ENCODE measurements around the gene TTF2. TPM values are rescaled to one million over a fixed set of nuclear protein-coding genes. Genes with fewer than 3 reads are reported as not detected.

The TTF2 gene
- polyA plus RNA-seq, 1 donor (not counting 4 experiments of a cell fraction or from before 2014, with no cell fraction given): 23.0 TPM

DNA sequence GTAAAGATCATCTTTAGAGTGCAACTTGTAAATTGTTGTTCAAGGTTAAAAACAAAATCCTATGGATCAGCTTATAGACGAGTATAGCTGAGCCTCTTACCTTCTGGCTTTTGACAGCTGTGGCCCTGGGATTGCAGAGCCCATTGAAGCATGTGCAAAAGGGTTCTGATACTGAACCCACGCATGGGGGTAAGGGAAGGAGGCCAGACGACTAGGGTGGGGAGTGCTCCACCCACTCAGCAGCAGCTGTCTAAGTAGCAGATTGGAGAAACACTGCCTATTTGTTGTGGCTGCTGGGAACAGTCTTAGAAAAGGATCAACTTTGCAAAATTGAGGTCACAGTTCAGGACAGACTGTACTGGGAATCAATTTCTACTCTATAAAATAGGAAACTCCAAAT, 42.5 kb upstream of the TTF2 start:
- H3K4me1 ChIP-seq (ENCODE audit: control insufficient read depth, extremely low read depth, insufficient read depth, low read length): no peaks in the 10 kb centered on the region
- H3K4me3 ChIP-seq (ENCODE audit: control insufficient read depth in 2 of 3, extremely low read depth in 1 of 3, insufficient read depth in 2 of 3, low read depth in 1 of 3, low read length in 3 of 3): no peak overlapping the region
- FAIRE-seq (no peak), DNase-seq (ENCODE audit: low read depth, low spot score) (no peak)
- H3K79me2 ChIP-seq (ENCODE audit: control insufficient read depth, insufficient read depth, low read length): no peaks in the 10 kb centered on the region
- no peak overlapping the region for H3K4me2 ChIP-seq (ENCODE audit: control insufficient read depth, extremely low read depth, insufficient read depth, low read depth, low read length)
- no peaks in the 10 kb centered on the region for H3K9me3 ChIP-seq (ENCODE audit: control insufficient read depth, low read depth, low read length)
- H2AFZ ChIP-seq (ENCODE audit: control insufficient read depth, low read length): no peak overlapping the region
- no peak overlapping the region for H3K27ac ChIP-seq (ENCODE audit: control insufficient read depth, insufficient read depth, low read length)
- peaks cover 0 to 4% of the 10 kb centered on the region in 2 experiments for H3K36me3 ChIP-seq (ENCODE audit: control insufficient read depth in 2 of 2, extremely low read depth in 1 of 2, insufficient read depth in 2 of 2, low read length in 2 of 2)
- no peaks in the 10 kb centered on the region for H4K20me1 ChIP-seq (ENCODE audit: control insufficient read depth, extremely low read depth, insufficient read depth, low read length)
- no peak for TF ChIP-seq EZH2 (IDR thresholded peaks at IDR 0.05; ENCODE audit: low read length)
- TF ChIP-seq, protein P1, sequence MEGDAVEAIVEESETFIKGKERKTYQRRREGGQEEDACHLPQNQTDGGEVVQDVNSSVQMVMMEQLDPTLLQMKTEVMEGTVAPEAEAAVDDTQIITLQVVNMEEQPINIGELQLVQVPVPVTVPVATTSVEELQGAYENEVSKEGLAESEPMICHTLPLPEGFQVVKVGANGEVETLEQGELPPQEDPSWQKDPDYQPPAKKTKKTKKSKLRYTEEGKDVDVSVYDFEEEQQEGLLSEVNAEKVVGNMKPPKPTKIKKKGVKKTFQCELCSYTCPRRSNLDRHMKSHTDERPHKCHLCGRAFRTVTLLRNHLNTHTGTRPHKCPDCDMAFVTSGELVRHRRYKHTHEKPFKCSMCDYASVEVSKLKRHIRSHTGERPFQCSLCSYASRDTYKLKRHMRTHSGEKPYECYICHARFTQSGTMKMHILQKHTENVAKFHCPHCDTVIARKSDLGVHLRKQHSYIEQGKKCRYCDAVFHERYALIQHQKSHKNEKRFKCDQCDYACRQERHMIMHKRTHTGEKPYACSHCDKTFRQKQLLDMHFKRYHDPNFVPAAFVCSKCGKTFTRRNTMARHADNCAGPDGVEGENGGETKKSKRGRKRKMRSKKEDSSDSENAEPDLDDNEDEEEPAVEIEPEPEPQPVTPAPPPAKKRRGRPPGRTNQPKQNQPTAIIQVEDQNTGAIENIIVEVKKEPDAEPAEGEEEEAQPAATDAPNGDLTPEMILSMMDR (optimal IDR thresholded peaks at IDR 0.05 in 1 of 3, IDR thresholded peaks at IDR 0.05 in 1 of 3, conservative IDR thresholded peaks at IDR 0.05 in 1 of 3; ENCODE audit: extremely low read depth in 1 of 3, insufficient read depth in 2 of 3, low read length in 3 of 3): no peak
- dilution Hi-C loops (cut with MboI; ENCODE audit: extremely low pct_ligation_motif_present, low sequenced_read_pairs): no loop called here
- peaks cover 2% of the 10 kb centered on the region for H3K9me1 ChIP-seq (ENCODE audit: control insufficient read depth, extremely low read depth, insufficient read depth, low read length)
- H3K9ac ChIP-seq (ENCODE audit: control insufficient read depth, extremely low read depth, insufficient read depth, low read length): no peak overlapping the region
- H3K27me3 ChIP-seq (ENCODE audit: control insufficient read depth, extremely low read depth, insufficient read depth, low read length): no peaks in the 10 kb centered on the region

DNA sequence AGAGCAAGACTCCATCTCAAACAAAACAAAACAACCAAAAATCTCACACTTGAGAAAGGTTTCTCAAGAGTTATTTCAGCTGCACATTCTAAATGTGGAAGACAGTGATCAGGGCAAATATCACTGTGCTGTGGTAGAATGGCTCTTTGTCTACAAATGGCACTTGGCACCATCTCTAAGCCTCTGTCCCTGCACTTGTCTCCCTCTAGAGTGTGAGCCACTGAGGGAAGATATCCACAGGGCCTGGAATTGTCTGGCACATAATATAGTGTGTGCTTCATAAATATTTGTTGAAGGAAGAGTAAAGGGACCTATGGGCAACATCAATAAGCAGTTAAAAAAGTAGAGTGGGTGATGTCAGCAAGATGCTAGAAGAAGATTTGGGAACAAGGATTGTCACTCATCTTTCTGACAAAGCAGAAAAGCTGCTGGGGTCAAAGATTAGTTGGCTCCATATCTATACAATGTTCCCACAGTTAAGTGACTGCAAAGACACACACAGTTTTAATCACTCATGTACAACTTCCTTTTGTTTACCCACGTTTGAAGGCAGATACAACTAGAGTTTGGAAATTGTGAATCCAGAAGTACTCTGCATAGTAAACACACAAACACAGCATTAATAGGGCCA, 39.5 kb upstream of the TTF2 start:
- H3K27me3 ChIP-seq (ENCODE audit: control insufficient read depth, extremely low read depth, insufficient read depth, low read length): no peaks in the 10 kb centered on the region
- no peak for DNase-seq (ENCODE audit: low read depth, low spot score)
- no peaks in the 10 kb centered on the region for H4K20me1 ChIP-seq (ENCODE audit: control insufficient read depth, extremely low read depth, insufficient read depth, low read length)
- no peak for FAIRE-seq
- peaks cover 0 to 6% of the 10 kb centered on the region in 2 experiments for H3K36me3 ChIP-seq (ENCODE audit: control insufficient read depth in 2 of 2, extremely low read depth in 1 of 2, insufficient read depth in 2 of 2, low read length in 2 of 2)
- H3K4me1 ChIP-seq (ENCODE audit: control insufficient read depth, extremely low read depth, insufficient read depth, low read length): no peaks in the 10 kb centered on the region
- no peak overlapping the region for H3K27ac ChIP-seq (ENCODE audit: control insufficient read depth, insufficient read depth, low read length)
- no peaks in the 10 kb centered on the region for H3K9me3 ChIP-seq (ENCODE audit: control insufficient read depth, low read depth, low read length)
- no peak overlapping the region for H3K9ac ChIP-seq (ENCODE audit: control insufficient read depth, extremely low read depth, insufficient read depth, low read length)
- TF ChIP-seq, protein P1 (optimal IDR thresholded peaks at IDR 0.05 in 1 of 3, IDR thresholded peaks at IDR 0.05 in 1 of 3, conservative IDR thresholded peaks at IDR 0.05 in 1 of 3; ENCODE audit: extremely low read depth in 1 of 3, insufficient read depth in 2 of 3, low read length in 3 of 3): no peak
- TF ChIP-seq EZH2 (IDR thresholded peaks at IDR 0.05; ENCODE audit: low read length): no peak
- H3K79me2 ChIP-seq (ENCODE audit: control insufficient read depth, insufficient read depth, low read length): no peaks in the 10 kb centered on the region
- H3K9me1 ChIP-seq (ENCODE audit: control insufficient read depth, extremely low read depth, insufficient read depth, low read length): no peaks in the 10 kb centered on the region
- dilution Hi-C loops (cut with MboI; ENCODE audit: extremely low pct_ligation_motif_present, low sequenced_read_pairs): no loop called here
- H3K4me2 ChIP-seq (ENCODE audit: control insufficient read depth, extremely low read depth, insufficient read depth, low read depth, low read length): no peak overlapping the region
- no peak overlapping the region for H3K4me3 ChIP-seq (ENCODE audit: control insufficient read depth in 2 of 3, extremely low read depth in 1 of 3, insufficient read depth in 2 of 3, low read depth in 1 of 3, low read length in 3 of 3)
- H2AFZ ChIP-seq (ENCODE audit: control insufficient read depth, low read length): no peak overlapping the region

Measured in keratinocyte (primary cell).